AG04450 (cell line): ENCODE data around the gene QDPR. TPM values are rescaled to one million over a fixed set of nuclear protein-coding genes. Genes with fewer than 3 reads are reported as not detected.

ENCODE experiments used
- CTCF ChIA-PET: fragments of 300-600, 350-600 bp; formaldehyde crosslinking; extraction: SDS; loops from one replicate; lab custom pipeline; 2022; ENCODE audit warnings: antibody characterized with exemption, inconsistent platforms; lab: Charles Lee
- POLR2A ChIA-PET: fragments of 350-600 bp; formaldehyde crosslinking; extraction: SDS; loops from one replicate; lab custom pipeline; 2021; ENCODE audit warnings: antibody characterized with exemption, inconsistent platforms; lab: Yijun Ruan, JAX
- DNase-seq: peaks from one replicate; pipeline ENCODE4 v3.0.0-alpha.2; 2011; ENCODE audit warnings: low read depth, low spot score
- H3K27ac ChIP-seq: one replicate; pipeline ENCODE4 v1.5.1; 2012; ENCODE audit warnings: low read depth, low read length, control low read depth
- H3K27me3 ChIP-seq: one replicate; pipeline ENCODE4 v1.6.0; 2012; ENCODE audit warnings: low read length; ENCODE audit not compliant: control insufficient read depth, insufficient read depth
- H3K4me3 ChIP-seq: 2 replicates; pipeline ENCODE4 v1.5.1; 2011; ENCODE audit warnings: mild to moderate bottlenecking, low read depth, low read length, control low read depth
- H3K9me3 ChIP-seq: 2 replicates; pipeline ENCODE4 v1.5.1; 2012; ENCODE audit warnings: low read length; ENCODE audit not compliant: control insufficient read depth, insufficient read depth
- CTCF ChIP-seq: IDR thresholded peaks from 2 replicates; pipeline ENCODE4 v1.5.1; 2011; ENCODE audit warnings: low read depth, low read length, control low read depth, inconsistent platforms
- polyA plus RNA-seq: library from polyadenylated mRNA; depleted of rRNA; stranded (reverse); fragments of >200 nt; gene quantifications from 2 replicates; pipeline ENCODE4 v1.2.3, GENCODE V29; 2011

The QDPR gene
- polyA plus RNA-seq, 1 experiment = 36.4 TPM

- no peak for TF ChIP-seq CTCF
- no peaks in the 10 kb centered on the region for H3K9me3 ChIP-seq
- POLR2A ChIA-PET = no interaction called here
- peaks cover 8% of the 10 kb centered on the region for H3K27me3 ChIP-seq
- CTCF ChIA-PET = no interaction called here
- no peak overlapping the region for H3K4me3 ChIP-seq
- DNase-seq = no peak
- H3K27ac ChIP-seq = no peak overlapping the region
Observed at GRCh38 chr4:17523662-17524061, 11.8 kb upstream of the QDPR start.

- Histone ChIP-seq H3K27me3 (peaks cover 21% of the 10 kb centered on the region), H3K9me3 (no peaks in the 10 kb centered on the region), H3K4me3 (no peak overlapping the region), H3K27ac (no peak overlapping the region)
- no peak for TF ChIP-seq CTCF
- ChIA-PET CTCF (interaction anchor here (1.6 kb wide), 1 partner anchor 9 kb away, joined by 5 read pairs; no protein-coding TSS in a partner anchor), POLR2A (no interaction called here)
- no peak for DNase-seq
Observed at GRCh38 chr4:17521595-17521994, 9.7 kb upstream of the QDPR start.

- POLR2A ChIA-PET = no interaction called here
- no peak for TF ChIP-seq CTCF
- DNase-seq = no peak
- no peaks in the 10 kb centered on the region for H3K9me3 ChIP-seq
- CTCF ChIA-PET = no interaction called here
- H3K27ac ChIP-seq = no peak overlapping the region
- peaks cover 31% of the 10 kb centered on the region for H3K27me3 ChIP-seq
- no peak overlapping the region for H3K4me3 ChIP-seq
Observed at GRCh38 chr4:17517664-17518063, 5.8 kb upstream of the QDPR start.

- ChIA-PET CTCF (interaction anchor here (0.8 to 1.2 kb wide), 3 partner anchors 32 to 1076 kb away, joined by 3 to 7 read pairs (median 4); no protein-coding TSS in a partner anchor), POLR2A (no interaction called here)
- no peak overlapping the region for H3K4me3 ChIP-seq
- DNase-seq = no peak
- H3K9me3 ChIP-seq = no peaks in the 10 kb centered on the region
- H3K27ac ChIP-seq = no peak overlapping the region
- no peak for TF ChIP-seq CTCF
- H3K27me3 ChIP-seq = peaks cover 31% of the 10 kb centered on the region
Observed at GRCh38 chr4:17516980-17517379, 5.1 kb upstream of the QDPR start.

GRCh38 chr4:17515445-17516407 lies 3.8 kb upstream of the QDPR start:
- no peak overlapping the region for H3K27ac ChIP-seq
- H3K4me3 ChIP-seq = no peak overlapping the region
- no peaks in the 10 kb centered on the region; the same call in 1 of the 2 replicates for H3K9me3 ChIP-seq
- TF ChIP-seq CTCF = no peak
- CTCF ChIA-PET = interaction anchor here (1.1 to 1.2 kb wide), 2 partner anchors 33 to 1078 kb away, joined by 4 to 7 read pairs; no protein-coding TSS in a partner anchor
- POLR2A ChIA-PET = interaction anchor here (0.6 kb wide), 1 partner anchor 27 kb away, joined by 3 read pairs; no protein-coding TSS in a partner anchor
- peaks cover 28% of the 10 kb centered on the region for H3K27me3 ChIP-seq
- no peak for DNase-seq
